H9 (cell line): Measurements from ENCODE around the gene TGFBR3L. TPM values are rescaled to one million over a fixed set of nuclear protein-coding genes. Genes with fewer than 3 reads are reported as not detected.

Experiments used
- DNase-seq: peaks from one replicate; pipeline ENCODE4 v3.0.0-alpha.2; 2017
- H2AFZ ChIP-seq: one replicate; pipeline ENCODE4 v1.6.1; 2013; ENCODE audit warnings: mild to moderate bottlenecking, low read length, control low read depth, moderate library complexity
- H2AK5ac ChIP-seq: 2 replicates; pipeline ENCODE4 v1.6.1; 2013; ENCODE audit warnings: low read length, control low read depth, mixed read lengths; ENCODE audit not compliant: insufficient read length
- H2BK120ac ChIP-seq: one replicate; pipeline ENCODE4 v1.6.1; 2013; ENCODE audit warnings: low read depth, mild to moderate bottlenecking, low read length, control low read depth, inconsistent platforms; ENCODE audit not compliant: poor library complexity, severe bottlenecking
- H2BK12ac ChIP-seq: 2 replicates; pipeline ENCODE4 v1.6.1; 2013; ENCODE audit warnings: low read length, control low read depth, mixed read lengths, low read depth; ENCODE audit not compliant: insufficient read length
- H2BK15ac ChIP-seq: 2 replicates; pipeline ENCODE4 v1.6.1; 2013; ENCODE audit warnings: low read depth, low read length, control low read depth
- H2BK20ac ChIP-seq: one replicate; pipeline ENCODE4 v1.6.1; 2013; ENCODE audit warnings: low read depth, mild to moderate bottlenecking, low read length, control low read depth, inconsistent platforms; ENCODE audit not compliant: poor library complexity, severe bottlenecking
- H2BK5ac ChIP-seq: 2 replicates; pipeline ENCODE4 v1.6.1; 2013; ENCODE audit warnings: low read length, control low read depth, mixed read lengths; ENCODE audit not compliant: insufficient read length
- H3K14ac ChIP-seq: 2 replicates; pipeline ENCODE4 v1.6.1; 2013; ENCODE audit warnings: low read length, control low read depth; ENCODE audit not compliant: insufficient read depth
- H3K18ac ChIP-seq: 2 replicates; pipeline ENCODE4 v1.6.1; 2013; ENCODE audit warnings: low read depth, mild to moderate bottlenecking, mixed read lengths, low read length, control low read depth; ENCODE audit not compliant: insufficient read length
- H3K23ac ChIP-seq: 2 replicates; pipeline ENCODE4 v1.6.1; 2013; ENCODE audit warnings: low read length, control low read depth, mixed read lengths, low read depth; ENCODE audit not compliant: insufficient read length
- H3K23me2 ChIP-seq: 2 replicates; pipeline ENCODE4 v1.6.1; 2013; ENCODE audit warnings: low read depth, mild to moderate bottlenecking, mixed read lengths, low read length, control low read depth; ENCODE audit not compliant: insufficient read length, poor library complexity, severe bottlenecking
- H3K27ac ChIP-seq: 2 replicates; pipeline ENCODE4 v1.5.1; 2013; ENCODE audit warnings: low read length, control low read depth, mixed read lengths, low read depth; ENCODE audit not compliant: insufficient read length
- H3K27me3 ChIP-seq: 2 replicates; pipeline ENCODE4 v1.6.1; 2013; ENCODE audit warnings: low read length, control low read depth, inconsistent platforms; ENCODE audit not compliant: insufficient read depth
- H3K4ac ChIP-seq: 2 replicates; pipeline ENCODE4 v1.6.1; 2013; ENCODE audit warnings: low read depth, mild to moderate bottlenecking, control low read depth, inconsistent platforms, low read length, moderate library complexity
- H3K4me1 ChIP-seq: 2 replicates; pipeline ENCODE4 v1.6.1; 2013; ENCODE audit warnings: low read length, control low read depth, inconsistent platforms; ENCODE audit not compliant: insufficient read depth
- H3K4me2 ChIP-seq: 2 replicates; pipeline ENCODE4 v1.6.1; 2013; ENCODE audit warnings: low read length, control low read depth, mixed read lengths; ENCODE audit not compliant: insufficient read length, insufficient read depth
- H3K56ac ChIP-seq: 2 replicates; pipeline ENCODE4 v1.6.1; 2013; ENCODE audit warnings: low read depth, mild to moderate bottlenecking, mixed read lengths, low read length, control low read depth; ENCODE audit not compliant: insufficient read length
- H3K79me1 ChIP-seq: 2 replicates; pipeline ENCODE4 v1.6.1; 2013; ENCODE audit warnings: low read depth, mild to moderate bottlenecking, moderate library complexity, low read length, control low read depth, inconsistent platforms; ENCODE audit not compliant: insufficient read depth, poor library complexity, severe bottlenecking
- H3K79me2 ChIP-seq: 2 replicates; pipeline ENCODE4 v1.6.1; 2013; ENCODE audit warnings: low read length, control low read depth, inconsistent platforms; ENCODE audit not compliant: insufficient read depth
- H3K9ac ChIP-seq: 2 replicates; pipeline ENCODE4 v1.6.1; 2013; ENCODE audit warnings: low read length, control low read depth, mixed read lengths; ENCODE audit not compliant: insufficient read length; ENCODE audit errors: extremely low read depth
- H3K9me3 ChIP-seq: one replicate; pipeline ENCODE4 v1.6.1; 2013; ENCODE audit warnings: low read depth, low read length, inconsistent platforms; ENCODE audit not compliant: control insufficient read depth
- H3T11ph ChIP-seq: one replicate; pipeline ENCODE4 v1.6.1; 2013; ENCODE audit warnings: mild to moderate bottlenecking, low read length, control low read depth, inconsistent platforms
- H4K20me1 ChIP-seq: one replicate; pipeline ENCODE4 v1.6.1; 2013; ENCODE audit not compliant: control insufficient read depth, insufficient read length, insufficient read depth
- H4K5ac ChIP-seq: 2 replicates; pipeline ENCODE4 v1.6.1; 2013; ENCODE audit warnings: low read depth, mild to moderate bottlenecking, mixed read lengths, low read length, control low read depth; ENCODE audit not compliant: insufficient read length
- H4K8ac ChIP-seq: replicated peaks from 2 replicates; pipeline ENCODE4 v1.6.1; 2013; ENCODE audit warnings: low read length, control low read depth, mixed read lengths, low read depth; ENCODE audit not compliant: insufficient read length
- H4K91ac ChIP-seq: 2 replicates; pipeline ENCODE4 v1.6.1; 2013; ENCODE audit warnings: low read depth, mild to moderate bottlenecking, moderate library complexity, mixed read lengths, low read length, control low read depth; ENCODE audit not compliant: insufficient read length
- H3K27ac Mint-ChIP-seq, 3 experiments: 2 replicates in 2 of 3; 3 replicates in 1 of 3; pipeline ENCODE4 v1.8.0; 2020 to 2021; ENCODE audit warnings: mixed read lengths in 3 of 3, mild to moderate bottlenecking in 1 of 3, moderate library complexity in 1 of 3
- H3K27me3 Mint-ChIP-seq: 2 replicates; pipeline ENCODE4 v1.8.0; 2021; ENCODE audit warnings: low read depth, mild to moderate bottlenecking, moderate library complexity, mixed read lengths
- H3K36me3 Mint-ChIP-seq, 3 experiments: 2 replicates in 2 of 3; 3 replicates in 1 of 3; pipeline ENCODE4 v1.8.0; 2020 to 2021; ENCODE audit warnings: low read depth in 3 of 3, mixed read lengths in 3 of 3; ENCODE audit not compliant: insufficient read depth in 1 of 3
- H3K4me1 Mint-ChIP-seq, 2 experiments: 2 replicates each; pipeline ENCODE4 v1.8.0; 2020; ENCODE audit warnings: mixed read lengths in 2 of 2
- H3K4me3 Mint-ChIP-seq, 2 experiments: 2 replicates in 1 of 2; 3 replicates in 1 of 2; pipeline ENCODE4 v1.8.0; 2020 to 2021; ENCODE audit warnings: mild to moderate bottlenecking in 2 of 2, mixed read lengths in 2 of 2, moderate library complexity in 1 of 2
- H3K9me3 Mint-ChIP-seq, 2 experiments: 2 replicates in 1 of 2; 3 replicates in 1 of 2; pipeline ENCODE4 v1.8.0; 2020; ENCODE audit warnings: mild to moderate bottlenecking in 2 of 2, mixed read lengths in 2 of 2, moderate library complexity in 1 of 2
- CTCF ChIP-seq: fragments of 200-600 bp; sonication (generic); conservative IDR thresholded peaks from 3 replicates; pipeline ENCODE4 v1.8.0; 2021; ENCODE audit warnings: antibody characterized with exemption, mild to moderate bottlenecking
- WGBS: extraction: QIAGEN DNeasy Blood & Tissue Kit; methylation state at CpG from one replicate; pipeline ENCODE4 v1.1.7; 2013; ENCODE audit warnings: missing lambda C conversion rate, low lambda C conversion rate, mixed read lengths; ENCODE audit not compliant: insufficient read length; ENCODE audit errors: extremely low coverage; 5-methylcytosine and 5-hydroxymethylcytosine counted together
- total RNA-seq: library from RNA; stranded (reverse); gene quantifications from 2 replicates; pipeline ENCODE4 v1.2.1, GENCODE V29; 2021

TGFBR3L gene
- total RNA-seq, 1 experiment from 2014 or later, result 5.5 TPM

- Histone ChIP-seq H3K79me1 (no peaks in the 10 kb centered on the region), H2BK20ac (no peak overlapping the region), H4K91ac (no peak overlapping the region), H2BK12ac (no peak overlapping the region), H4K5ac (no peak overlapping the region), H3K9me3 (no peaks in the 10 kb centered on the region), H2BK120ac (no peak overlapping the region), H3K79me2 (peaks cover 6% of the 10 kb centered on the region; the same call in 1 of the 2 replicates), H3K4ac (no peak overlapping the region), H4K20me1 (no peaks in the 10 kb centered on the region), H3K23me2 (peaks cover 16% of the 10 kb centered on the region), H3K27ac (no peak overlapping the region), H3K18ac (no peak overlapping the region), H3K4me1 (0 out of 2 replicates have a peak, but pooled peaks cover 4% of the 10 kb centered on the region), H2AK5ac (no peak overlapping the region), H3T11ph (no peak overlapping the region), H3K27me3 (no peaks in the 10 kb centered on the region), H2BK15ac (no peak overlapping the region), H4K8ac (no peak overlapping the region), H3K23ac (no peak overlapping the region), H3K4me2 (no peak overlapping the region), H3K14ac (no peak overlapping the region), H2AFZ (no peak overlapping the region), H3K56ac (no peak overlapping the region), H2BK5ac (no peak overlapping the region), H3K9ac (no peak overlapping the region)
- WGBS, result no CpG with 5 or more reads among the region's 3 CpGs
- Mint-ChIP-seq H3K27me3 (peaks cover 3% of the 10 kb centered on the region; the same call in 1 of the 2 replicates), H3K36me3 (peaks cover 13 to 26% (median 16%) of the 10 kb centered on the region in 3 experiments), H3K4me1 (peaks cover 15 to 24% of the 10 kb centered on the region in 2 experiments), H3K9me3 (no peaks in the 10 kb centered on the region; a peak in 3 of 5 replicates), H3K4me3 (no peak overlapping the region), H3K27ac (no peak overlapping the region)
- TF ChIP-seq CTCF, result no peak
- DNase-seq, result no peak
These were observed 13.7 kb upstream of the TGFBR3L start for GRCh38 chr19:7900931-7901330.
